ENCODE measurements around the gene ZAR1.

DNA sequence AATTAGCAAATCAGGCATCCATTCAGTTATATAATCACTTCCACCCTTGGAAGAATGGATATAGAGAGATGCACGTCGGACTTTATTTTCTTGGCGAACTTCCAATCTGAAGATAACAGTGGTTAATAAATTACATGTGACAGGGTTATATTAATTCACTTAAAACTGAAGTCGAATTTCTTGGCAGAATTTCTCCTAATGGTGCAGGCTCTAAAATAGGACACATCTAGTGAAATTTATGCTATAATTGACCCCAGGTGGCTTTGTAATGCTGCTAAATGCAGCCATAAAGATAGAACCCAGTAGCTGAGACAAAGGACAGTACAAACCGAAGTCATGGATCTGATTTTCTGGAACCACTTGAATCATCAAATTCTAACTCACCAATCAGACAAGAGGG, 27.7 kb upstream of the ZAR1 start:
- TF ChIP-seq, protein P1, sequence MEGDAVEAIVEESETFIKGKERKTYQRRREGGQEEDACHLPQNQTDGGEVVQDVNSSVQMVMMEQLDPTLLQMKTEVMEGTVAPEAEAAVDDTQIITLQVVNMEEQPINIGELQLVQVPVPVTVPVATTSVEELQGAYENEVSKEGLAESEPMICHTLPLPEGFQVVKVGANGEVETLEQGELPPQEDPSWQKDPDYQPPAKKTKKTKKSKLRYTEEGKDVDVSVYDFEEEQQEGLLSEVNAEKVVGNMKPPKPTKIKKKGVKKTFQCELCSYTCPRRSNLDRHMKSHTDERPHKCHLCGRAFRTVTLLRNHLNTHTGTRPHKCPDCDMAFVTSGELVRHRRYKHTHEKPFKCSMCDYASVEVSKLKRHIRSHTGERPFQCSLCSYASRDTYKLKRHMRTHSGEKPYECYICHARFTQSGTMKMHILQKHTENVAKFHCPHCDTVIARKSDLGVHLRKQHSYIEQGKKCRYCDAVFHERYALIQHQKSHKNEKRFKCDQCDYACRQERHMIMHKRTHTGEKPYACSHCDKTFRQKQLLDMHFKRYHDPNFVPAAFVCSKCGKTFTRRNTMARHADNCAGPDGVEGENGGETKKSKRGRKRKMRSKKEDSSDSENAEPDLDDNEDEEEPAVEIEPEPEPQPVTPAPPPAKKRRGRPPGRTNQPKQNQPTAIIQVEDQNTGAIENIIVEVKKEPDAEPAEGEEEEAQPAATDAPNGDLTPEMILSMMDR (conservative IDR thresholded peaks at IDR 0.05; ENCODE audit: low read length), result no peak
- TF ChIP-seq EZH2phosphoT487 (IDR thresholded peaks at IDR 0.05; ENCODE audit: borderline replicate concordance, low read depth, low read length), result no peak
